Measurements from ENCODE around the gene PNPLA7. TPM values are rescaled to one million over a fixed set of nuclear protein-coding genes. Genes with fewer than 3 reads are reported as not detected.

Gene PNPLA7
- total and polyA plus RNA-seq, 2 of the 8 experiments (the other 6 are each of a cell fraction or from before 2014, with no cell fraction given), result 0.35 to 0.47 TPM

- TF ChIP-seq TCF12 (IDR thresholded peaks at IDR 0.05; ENCODE audit: low read depth, low read length) (no peak), FOSL1 (IDR thresholded peaks at IDR 0.05; ENCODE audit: insufficient read depth, low read depth, low read length) (no peak), GTF2F1 (IDR thresholded peaks at IDR 0.05; ENCODE audit: borderline replicate concordance, low read depth, low read length) (no peak), ASH2L (IDR thresholded peaks at IDR 0.05; ENCODE audit: low read length) (no peak), NANOG (IDR thresholded peaks at IDR 0.05; ENCODE audit: insufficient read depth, low read depth, low read length, poor library complexity, severe bottlenecking) (no peak), ZNF274 (IDR thresholded peaks at IDR 0.05; ENCODE audit: borderline replicate concordance, extremely low read depth, low read length) (no peak), SRF (IDR thresholded peaks at IDR 0.05; ENCODE audit: low read depth, low read length) (no peak), KDM5A (IDR thresholded peaks at IDR 0.05; ENCODE audit: low read length) (no peak), CTBP2 (IDR thresholded peaks at IDR 0.05; ENCODE audit: borderline replicate concordance, insufficient read depth, insufficient read length, low read length) (no peak)
Measured at GRCh38 chr9:137542486-137542885, 7.7 kb downstream of the PNPLA7 start (continued).

Data from H1 (cell line).